HepG2 (cell line): ENCODE results near the gene MCM10. TPM values are rescaled to one million over a fixed set of nuclear protein-coding genes. Genes with fewer than 3 reads are reported as not detected.

Experiments used
- ATAC-seq: fragments of 200-7000 bp; cut with Tn5 transposase; 3 replicates; pipeline ENCODE4 v1.9.1; 2020; ENCODE audit warnings: mild to moderate bottlenecking, moderate library complexity
- BruUV-seq: library from RNA; stranded (reverse); fragments of 400-500 nt; replicated peaks from 2 replicates; lab custom pipeline; 2021; lab: Mats Ljungman, UMichigan
- CTCF ChIA-PET: fragments of 300-600 bp; formaldehyde crosslinking; extraction: SDS; loops from one replicate; lab custom pipeline; 2021; ENCODE audit warnings: low total read pairs, inconsistent platforms, low intra/inter-chr PET ratio; lab: Yijun Ruan, JAX
- POLR2A ChIA-PET: fragments of 350-600 bp; sonication (Branson Sonifier 250); formaldehyde crosslinking; loops from one replicate; lab custom pipeline; 2020; ENCODE audit warnings: antibody characterized with exemption, inconsistent platforms; lab: Yijun Ruan, JAX
- DNase-seq: peaks from one replicate; pipeline ENCODE4 v3.0.0-alpha.2; 2015; ENCODE audit warnings: low spot score
- FAIRE-seq: peaks from 3 replicates; lab custom pipeline; 2011; peaks lifted over from hg19 to GRCh38; lab: Jason Lieb, UNC
- H2AFZ ChIP-seq: one replicate; pipeline ENCODE4 v1.6.1; 2011; ENCODE audit warnings: low read length, inconsistent platforms
- H3K27ac ChIP-seq: fragments of 300-600 bp; 3 replicates; pipeline ENCODE4 v1.8.0; 2011; ENCODE audit warnings: mixed run types, mild to moderate bottlenecking, mixed read lengths, low read length, inconsistent platforms; ENCODE audit not compliant: insufficient read depth; ENCODE audit errors: extremely low read length
- H3K27me3 ChIP-seq, 2 experiments: fragments of 200-600 bp in 1 of 2; 2 replicates in 1 of 2; 3 replicates in 1 of 2; pipeline versions ENCODE4 v1.6.0 to v1.8.0; 2011; ENCODE audit warnings: low read length in 2 of 2, mild to moderate bottlenecking in 2 of 2, moderate library complexity in 2 of 2, inconsistent platforms in 1 of 2; ENCODE audit not compliant: insufficient read depth in 2 of 2, control insufficient read depth in 1 of 2
- H3K36me3 ChIP-seq, 2 experiments: fragments of 200-600 bp in 1 of 2; replicated peaks in 1 of 2; 2 replicates in 1 of 2; 3 replicates in 1 of 2; pipeline versions ENCODE4 v1.5.1 to v1.8.0; 2011; ENCODE audit warnings: low read length in 2 of 2, inconsistent platforms in 1 of 2; ENCODE audit not compliant: insufficient read depth in 2 of 2, control insufficient read depth in 1 of 2
- H3K4me1 ChIP-seq: 2 replicates; pipeline ENCODE4 v1.5.1; 2012; ENCODE audit warnings: low read length, inconsistent platforms; ENCODE audit not compliant: insufficient read depth
- H3K4me2 ChIP-seq: 2 replicates; pipeline ENCODE4 v1.6.0; 2011; ENCODE audit warnings: low read depth, low read length, inconsistent platforms
- H3K4me3 ChIP-seq, 3 experiments: fragments of 200-600 bp in 1 of 3; sonication (generic), shearing (Covaris generic) in 1 of 3; replicated peaks in 1 of 3; 2 replicates each; pipeline ENCODE4 v1.5.1; 2011 to 2016; ENCODE audit warnings: low read length in 3 of 3, inconsistent platforms in 2 of 3, low read depth in 2 of 3, mild to moderate bottlenecking in 2 of 3, control low read depth in 1 of 3, mixed read lengths in 1 of 3; ENCODE audit not compliant: insufficient read depth in 1 of 3
- H3K79me2 ChIP-seq: one replicate; pipeline ENCODE4 v1.6.1; 2011; ENCODE audit warnings: low read length, inconsistent platforms; ENCODE audit not compliant: insufficient read depth
- H3K9ac ChIP-seq: 2 replicates; pipeline ENCODE4 v1.6.0; 2011; ENCODE audit warnings: mild to moderate bottlenecking, low read depth, low read length, inconsistent platforms; ENCODE audit not compliant: insufficient read depth
- H3K9me3 ChIP-seq: 2 replicates; pipeline ENCODE4 v1.5.1; 2012; ENCODE audit warnings: mild to moderate bottlenecking, low read length
- H4K20me1 ChIP-seq: 2 replicates; pipeline ENCODE4 v1.6.0; 2011; ENCODE audit warnings: inconsistent platforms, mild to moderate bottlenecking, low read length, moderate library complexity; ENCODE audit not compliant: insufficient read depth
- HMGXB3 ChIP-seq: sonication (generic); formaldehyde crosslinking; IDR thresholded peaks from 2 replicates; pipeline ENCODE4 v1.4.0; 2020; ENCODE audit warnings: missing genetic modification reagents, borderline replicate concordance
- ZFAT ChIP-seq: sonication (generic); formaldehyde crosslinking; conservative IDR thresholded peaks from 2 replicates; pipeline ENCODE4 v1.8.1; 2023; ENCODE audit warnings: missing genetic modification reagents, inconsistent platforms
- ZNF816 ChIP-seq: sonication (generic); formaldehyde crosslinking; IDR thresholded peaks from 2 replicates; pipeline ENCODE4 v1.8.0; 2022; ENCODE audit warnings: missing genetic modification reagents, mild to moderate bottlenecking, borderline replicate concordance
- WGBS: methylation state at CpG from one replicate; pipeline ENCODE4 v1.1.6; 2017; ENCODE audit warnings: low lambda C conversion rate; 5-methylcytosine and 5-hydroxymethylcytosine counted together
- in situ Hi-C: cut with HindIII; loops from 2 replicates; pipeline ENCODE4 v1.10.0; 2017; ENCODE audit warnings: low pct_unique_long_range_greater_than_20kb; ENCODE audit not compliant: extremely low pct_ligation_motif_present
- intact Hi-C: fragments of 100-400 bp; cut with micrococcal nuclease; formaldehyde crosslinking; loops from one replicate; pipeline ENCODE4 v1.10.0; 2022; ENCODE audit not compliant: unreplicated experiment
- polyA plus RNA-seq, 8 experiments: library from polyadenylated mRNA; depleted of rRNA in 3 of 8; stranded (reverse) in 7 of 8; unstranded in 1 of 8; fragments of >200 nt; fragmentation: Illumina TruSeq in 4 of 8; extraction: Trizol in 4 of 8; gene quantifications; 2 replicates each; pipeline versions ENCODE4 v1.2.1 to v1.2.3, GENCODE V29; 2011 to 2016; ENCODE audit warnings: low read depth in 4 of 8, missing spikeins in 1 of 8, mixed read lengths in 1 of 8; ENCODE audit not compliant: insufficient read depth in 1 of 8
- small RNA-seq, 3 experiments: library from RNA; depleted of rRNA; stranded (forward); fragments of <200 nt; gene quantifications; one replicate each; pipeline ENCODE3, GENCODE V24; 2012; ENCODE audit warnings: low read depth in 2 of 3, low replicate concordance in 1 of 3; ENCODE audit not compliant: insufficient read length in 3 of 3, insufficient read depth in 2 of 3
- total RNA-seq, 5 experiments: library from RNA; depleted of rRNA; stranded (reverse); fragments of >200 nt; fragmentation: Illumina TruSeq; extraction: Trizol; gene quantifications; 2 replicates each; pipeline ENCODE4 v1.2.3, GENCODE V29; 2016; ENCODE audit warnings: low read depth in 1 of 5
- TF ChIP-seq, protein P1 (sequence below): IDR thresholded peaks from 2 replicates; pipeline ENCODE4 v1.6.1; 2016
- TF ChIP-seq, protein P2 (sequence below): sonication (generic); formaldehyde crosslinking; IDR thresholded peaks from 2 replicates; pipeline ENCODE4 v1.4.0; 2020; ENCODE audit warnings: missing genetic modification reagents

MCM10 gene
- total and polyA plus RNA-seq, 2 of the 13 experiments (the other 11 are each of a cell fraction or from before 2014, with no cell fraction given): 2.8 to 31.3 TPM

- BruUV-seq: no TSS peak
These were observed 96.3 kb downstream of the MCM10 start for GRCh38 chr10:13257621-13258140.

More at GRCh38 chr10:13257621-13258140, 96.3 kb downstream of the MCM10 start:
- in situ Hi-C loops (no loop called here), intact Hi-C loops (no loop called here)
- no peak for ATAC-seq
- no peak for TF ChIP-seq HMGXB3 (CRISPR knock-in tag)
- TF ChIP-seq, protein P1, sequence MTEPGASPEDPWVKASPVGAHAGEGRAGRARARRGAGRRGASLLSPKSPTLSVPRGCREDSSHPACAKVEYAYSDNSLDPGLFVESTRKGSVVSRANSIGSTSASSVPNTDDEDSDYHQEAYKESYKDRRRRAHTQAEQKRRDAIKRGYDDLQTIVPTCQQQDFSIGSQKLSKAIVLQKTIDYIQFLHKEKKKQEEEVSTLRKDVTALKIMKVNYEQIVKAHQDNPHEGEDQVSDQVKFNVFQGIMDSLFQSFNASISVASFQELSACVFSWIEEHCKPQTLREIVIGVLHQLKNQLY (CRISPR knock-in tag): no peak
- TF ChIP-seq ZFAT (CRISPR knock-in tag): no peak
- TF ChIP-seq, protein P2, sequence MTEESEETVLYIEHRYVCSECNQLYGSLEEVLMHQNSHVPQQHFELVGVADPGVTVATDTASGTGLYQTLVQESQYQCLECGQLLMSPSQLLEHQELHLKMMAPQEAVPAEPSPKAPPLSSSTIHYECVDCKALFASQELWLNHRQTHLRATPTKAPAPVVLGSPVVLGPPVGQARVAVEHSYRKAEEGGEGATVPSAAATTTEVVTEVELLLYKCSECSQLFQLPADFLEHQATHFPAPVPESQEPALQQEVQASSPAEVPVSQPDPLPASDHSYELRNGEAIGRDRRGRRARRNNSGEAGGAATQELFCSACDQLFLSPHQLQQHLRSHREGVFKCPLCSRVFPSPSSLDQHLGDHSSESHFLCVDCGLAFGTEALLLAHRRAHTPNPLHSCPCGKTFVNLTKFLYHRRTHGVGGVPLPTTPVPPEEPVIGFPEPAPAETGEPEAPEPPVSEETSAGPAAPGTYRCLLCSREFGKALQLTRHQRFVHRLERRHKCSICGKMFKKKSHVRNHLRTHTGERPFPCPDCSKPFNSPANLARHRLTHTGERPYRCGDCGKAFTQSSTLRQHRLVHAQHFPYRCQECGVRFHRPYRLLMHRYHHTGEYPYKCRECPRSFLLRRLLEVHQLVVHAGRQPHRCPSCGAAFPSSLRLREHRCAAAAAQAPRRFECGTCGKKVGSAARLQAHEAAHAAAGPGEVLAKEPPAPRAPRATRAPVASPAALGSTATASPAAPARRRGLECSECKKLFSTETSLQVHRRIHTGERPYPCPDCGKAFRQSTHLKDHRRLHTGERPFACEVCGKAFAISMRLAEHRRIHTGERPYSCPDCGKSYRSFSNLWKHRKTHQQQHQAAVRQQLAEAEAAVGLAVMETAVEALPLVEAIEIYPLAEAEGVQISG: no peak
- no peak for TF ChIP-seq ZNF816 (CRISPR knock-in tag)
- ChIA-PET CTCF (no interaction called here), POLR2A (no interaction called here)
- no peak overlapping the region for H3K9ac ChIP-seq
- H3K4me3 ChIP-seq: no peak overlapping the region
- H3K27ac ChIP-seq: no peak overlapping the region
- H3K9me3 ChIP-seq: no peaks in the 10 kb centered on the region
- no peaks in the 10 kb centered on the region for H4K20me1 ChIP-seq
- DNase-seq: no peak
- FAIRE-seq: no peak
- peaks cover 0 to 4% of the 10 kb centered on the region in 2 experiments; a peak in 1 of 5 replicates for H3K27me3 ChIP-seq
- WGBS: 33% methylated on average over 5 of the region's 5 CpGs
- H3K4me2 ChIP-seq: no peak overlapping the region
- H3K4me1 ChIP-seq: no peaks in the 10 kb centered on the region
- H2AFZ ChIP-seq: no peak overlapping the region
- H3K36me3 ChIP-seq: no peaks in the 10 kb centered on the region
- H3K79me2 ChIP-seq: no peaks in the 10 kb centered on the region

Small RNA genes lying within 50 kb of the gene (small RNA-seq; reads per million reads assigned to genes)
- gene RNU6-6P: 0 reads per million in 3 experiments

Other genes starting within 250 kb of the MCM10 start
- gene CCDC3, start 159.8 kb upstream of the MCM10 start, total RNA-seq (2016; rRNA removed; fragmentation: Illumina TruSeq; extraction: Trizol): not detected in 2 replicates
- gene CCDC3, start 159.8 kb upstream of the MCM10 start, polyA plus RNA-seq (2011; rRNA removed): 0.03 TPM in 1 of 2 replicates, not detected in the other
- gene OPTN, start 61.4 kb upstream of the MCM10 start, total RNA-seq (2016; rRNA removed; fragmentation: Illumina TruSeq; extraction: Trizol): 13.4 and 16.9 TPM in 2 replicates
- gene OPTN, start 61.4 kb upstream of the MCM10 start, polyA plus RNA-seq (2011; rRNA removed): 46.6 and 48.0 TPM in 2 replicates
- gene UCMA, start 72.8 kb downstream of the MCM10 start, total RNA-seq (2016; rRNA removed; fragmentation: Illumina TruSeq; extraction: Trizol): not detected in 2 replicates
- gene UCMA, start 72.8 kb downstream of the MCM10 start, polyA plus RNA-seq (2011; rRNA removed): not detected in 2 replicates
- 34.5 and 47.9 TPM in 2 replicates for gene PHYH, start 138.5 kb downstream of the MCM10 start, total RNA-seq (2016; rRNA removed; fragmentation: Illumina TruSeq; extraction: Trizol)
- gene PHYH, start 138.5 kb downstream of the MCM10 start, polyA plus RNA-seq (2011; rRNA removed): 27.2 and 37.4 TPM in 2 replicates
- 61.5 and 76.0 TPM in 2 replicates for gene SEPHS1, start 186.7 kb downstream of the MCM10 start, total RNA-seq (2016; rRNA removed; fragmentation: Illumina TruSeq; extraction: Trizol)
- 52.3 and 57.8 TPM in 2 replicates for gene SEPHS1, start 186.7 kb downstream of the MCM10 start, polyA plus RNA-seq (2011; rRNA removed)